Measurements from ENCODE around the gene CRNKL1. TPM values are rescaled to one million over a fixed set of nuclear protein-coding genes. Genes with fewer than 3 reads are reported as not detected.
A peak's percentile ranks its signal among the peaks of the same experiment; 100 is the strongest.

Gene CRNKL1
- polyA plus RNA-seq, 3 donors = 4.0 to 7.4 (median 5.9) TPM

GRCh38 chr20:20017844-20018185, 34.5 kb downstream of the CRNKL1 start:
- Histone ChIP-seq H3K27ac (ENCODE audit: low read depth in 1 of 2, low read length in 2 of 2) (peak overlapping the region; percentile 14 to 84), H3K4me2 (replicated peaks; ENCODE audit: extremely low read depth, low read length, poor library complexity, severe bottlenecking) (peak overlapping the region; percentile 95), H2AFZ (ENCODE audit: insufficient read depth, low read depth, low read length, poor library complexity, severe bottlenecking) (peak overlapping the region; percentile 98), H3K27me3 (ENCODE audit: control insufficient read depth in 2 of 2, insufficient read depth in 2 of 2, low read length in 2 of 2) (no peaks in the 10 kb centered on the region), H3K36me3 (replicated peaks in 1 of 2; ENCODE audit: control insufficient read depth in 1 of 2, insufficient read depth in 2 of 2, low read length in 2 of 2) (peaks cover 7 to 16% of the 10 kb centered on the region in 2 donors), H3K4me1 (ENCODE audit: control insufficient read depth in 1 of 2, insufficient read depth in 2 of 2, low read length in 2 of 2) (peaks cover 32 to 39% of the 10 kb centered on the region in 2 donors), H3K4me3 (replicated peaks in 1 of 3; ENCODE audit: low read depth in 2 of 3, low read length in 3 of 3) (peak overlapping the region; percentile 67 to 93 (median 78)), H3K9me3 (replicated peaks in 1 of 2; ENCODE audit: control insufficient read depth in 1 of 2, insufficient read depth in 1 of 2, low read length in 2 of 2) (no peaks in the 10 kb centered on the region), H4K20me1 (ENCODE audit: insufficient read depth, low read length) (peaks cover 37% of the 10 kb centered on the region), H3K9ac (ENCODE audit: insufficient read depth, low read length, poor library complexity, severe bottlenecking) (peak overlapping the region; percentile 88), H3K79me2 (ENCODE audit: insufficient read depth, low read length) (peaks cover 57% of the 10 kb centered on the region)
- no peak for DNase-seq
- Mint-ChIP-seq H3K27ac (peak overlapping the region; percentile 4 to 77 (median 62)), H3K36me3 (peaks cover 5 to 24% of the 10 kb centered on the region in 2 donors), H3K27me3 (ENCODE audit: low read depth in 3 of 3) (no peaks in the 10 kb centered on the region), H3K9me3 (peaks cover 0 to 2% (median 0%) of the 10 kb centered on the region in 7 donors), H3K4me1 (peaks cover 50% of the 10 kb centered on the region), H3K4me3 (peak overlapping the region; percentile 87 to 93)
- intact Hi-C loops (cut with micrococcal nuclease) = loop anchor here in 1 of 2 donors (1.0 kb wide), 1 partner anchor 34 kb away; the partner anchor contains the start of genes CFAP61 and CRNKL1
- WGBS (ENCODE audit: insufficient coverage) = 4% methylated on average over 15 of the region's 17 CpGs
- TF ChIP-seq, protein P1, sequence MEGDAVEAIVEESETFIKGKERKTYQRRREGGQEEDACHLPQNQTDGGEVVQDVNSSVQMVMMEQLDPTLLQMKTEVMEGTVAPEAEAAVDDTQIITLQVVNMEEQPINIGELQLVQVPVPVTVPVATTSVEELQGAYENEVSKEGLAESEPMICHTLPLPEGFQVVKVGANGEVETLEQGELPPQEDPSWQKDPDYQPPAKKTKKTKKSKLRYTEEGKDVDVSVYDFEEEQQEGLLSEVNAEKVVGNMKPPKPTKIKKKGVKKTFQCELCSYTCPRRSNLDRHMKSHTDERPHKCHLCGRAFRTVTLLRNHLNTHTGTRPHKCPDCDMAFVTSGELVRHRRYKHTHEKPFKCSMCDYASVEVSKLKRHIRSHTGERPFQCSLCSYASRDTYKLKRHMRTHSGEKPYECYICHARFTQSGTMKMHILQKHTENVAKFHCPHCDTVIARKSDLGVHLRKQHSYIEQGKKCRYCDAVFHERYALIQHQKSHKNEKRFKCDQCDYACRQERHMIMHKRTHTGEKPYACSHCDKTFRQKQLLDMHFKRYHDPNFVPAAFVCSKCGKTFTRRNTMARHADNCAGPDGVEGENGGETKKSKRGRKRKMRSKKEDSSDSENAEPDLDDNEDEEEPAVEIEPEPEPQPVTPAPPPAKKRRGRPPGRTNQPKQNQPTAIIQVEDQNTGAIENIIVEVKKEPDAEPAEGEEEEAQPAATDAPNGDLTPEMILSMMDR (IDR thresholded peaks at IDR 0.05) = no peak

- peak within 1 kb of the TSS; percentile 95 for H3K4me2 ChIP-seq (replicated peaks; ENCODE audit: extremely low read depth, low read length, poor library complexity, severe bottlenecking)
- Mint-ChIP-seq H3K9me3 (peaks cover 0 to 2% (median 0%) of the 10 kb centered on the region in 7 donors), H3K27ac (peak within 1 kb of the TSS; percentile 74 to 95 (median 88)), H3K27me3 (ENCODE audit: low read depth in 3 of 3) (peaks cover 0 to 2% (median 0%) of the 10 kb centered on the region in 3 donors), H3K4me3 (peak within 1 kb of the TSS; percentile 87 to 93), H3K36me3 (peaks cover 2 to 20% of the 10 kb centered on the region in 2 donors), H3K4me1 (peaks cover 50% of the 10 kb centered on the region)
- peak within 1 kb of the TSS; percentile 67 to 93 (median 78) for H3K4me3 ChIP-seq (replicated peaks in 1 of 3; ENCODE audit: low read depth in 2 of 3, low read length in 3 of 3)
- H3K9ac ChIP-seq (ENCODE audit: insufficient read depth, low read length, poor library complexity, severe bottlenecking) = peak within 1 kb of the TSS; percentile 88
- TF ChIP-seq, protein P1 (IDR thresholded peaks at IDR 0.05) = peak; percentile 69
- H2AFZ ChIP-seq (ENCODE audit: insufficient read depth, low read depth, low read length, poor library complexity, severe bottlenecking) = peak within 1 kb of the TSS; percentile 98
- peak within 1 kb of the TSS; percentile 14 to 84 for H3K27ac ChIP-seq (ENCODE audit: low read depth in 1 of 2, low read length in 2 of 2)
- H3K9me3 ChIP-seq (replicated peaks in 1 of 2; ENCODE audit: control insufficient read depth in 1 of 2, insufficient read depth in 1 of 2, low read length in 2 of 2) = no peaks in the 10 kb centered on the region
- intact Hi-C loops (cut with micrococcal nuclease) = loop anchor here in 1 of 2 donors (1.0 kb wide), 1 partner anchor 35 kb away; the partner anchor contains the start of genes CFAP61 and CRNKL1
- peaks cover 32% of the 10 kb centered on the region for H4K20me1 ChIP-seq (ENCODE audit: insufficient read depth, low read length)
- DNase-seq = peak; percentile 85 to 89 (median 89)
- peaks cover 32 to 39% of the 10 kb centered on the region in 2 donors for H3K4me1 ChIP-seq (ENCODE audit: control insufficient read depth in 1 of 2, insufficient read depth in 2 of 2, low read length in 2 of 2)
- no peaks in the 10 kb centered on the region for H3K27me3 ChIP-seq (ENCODE audit: control insufficient read depth in 2 of 2, insufficient read depth in 2 of 2, low read length in 2 of 2)
- whole genome bisulfite sequencing (ENCODE audit: insufficient coverage) = under 1% methylated on average over 81 of the region's 81 CpGs
- H3K36me3 ChIP-seq (replicated peaks in 1 of 2; ENCODE audit: control insufficient read depth in 1 of 2, insufficient read depth in 2 of 2, low read length in 2 of 2) = peaks cover 3 to 12% of the 10 kb centered on the region in 2 donors
- H3K79me2 ChIP-seq (ENCODE audit: insufficient read depth, low read length) = peaks cover 51% of the 10 kb centered on the region
Observed at GRCh38 chr20:20017001-20017843, 35.0 kb downstream of the CRNKL1 start, which contains the start of gene NAA20. NAA20 (plus strand) TSS chr20:20017362; CDS start chr20:20017397, 35 bp downstream.
